Measurements from ENCODE around the gene ANKRD12.
A peak's percentile ranks its signal among the peaks of the same experiment; 100 is the strongest.

Gene ANKRD12

DNA sequence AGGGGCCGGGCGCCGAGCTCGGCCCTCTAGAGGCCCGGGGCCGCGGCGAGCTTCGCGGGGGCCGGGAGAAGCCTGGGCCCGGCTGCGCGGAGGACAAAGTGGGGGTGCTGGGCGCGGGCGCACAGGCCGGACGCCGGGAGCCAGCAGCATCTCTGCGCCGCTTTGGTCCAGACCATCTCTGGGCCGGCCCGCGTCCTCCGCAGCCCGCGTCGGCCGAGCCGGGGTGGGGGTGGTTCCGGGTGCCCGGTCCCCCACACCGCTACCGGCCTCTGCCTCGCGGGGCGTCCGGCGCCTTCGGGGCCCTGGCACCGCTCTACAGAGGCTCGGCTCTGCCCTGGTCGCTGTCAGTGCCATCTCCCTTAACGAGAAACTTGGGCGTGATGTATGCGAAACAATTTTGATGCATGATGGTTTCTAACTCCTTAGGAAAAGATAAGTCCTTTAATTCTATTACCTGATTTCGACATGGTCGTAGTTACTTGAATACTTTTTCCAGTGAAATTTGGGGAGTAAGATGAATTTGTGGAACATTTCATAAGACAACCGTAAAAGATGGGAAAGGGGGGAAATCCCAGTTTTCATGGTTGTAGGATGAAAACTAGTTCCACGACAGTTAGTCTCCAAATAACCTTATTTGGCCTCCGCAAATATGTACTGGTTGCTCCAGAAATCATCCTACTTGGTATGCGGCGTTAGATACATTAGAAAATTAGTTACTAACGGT lies 198.6 kb downstream of the ANKRD12 start:
- H3K9ac ChIP-seq (ENCODE audit: low read length) = peak overlapping the region; percentile 86
- peak overlapping the region; percentile 98 for H3K4me2 ChIP-seq (ENCODE audit: low read length)
- peaks cover 14% of the 10 kb centered on the region for H3K4me1 ChIP-seq (ENCODE audit: low read length)
- no peak overlapping the region for H3K27ac ChIP-seq (ENCODE audit: low read length)
- peaks cover 13% of the 10 kb centered on the region; the same call in 1 of the 2 replicates for H3K79me2 ChIP-seq (ENCODE audit: low read length)
- H3K4me3 ChIP-seq (ENCODE audit: low read length) = peak overlapping the region; percentile 99
- peaks cover 8% of the 10 kb centered on the region for H3K36me3 ChIP-seq (replicated peaks; ENCODE audit: low read depth, low read length)
- no peaks in the 10 kb centered on the region for H4K20me1 ChIP-seq (ENCODE audit: insufficient read depth, low read length)
- no peaks in the 10 kb centered on the region for H3K9me3 ChIP-seq (ENCODE audit: insufficient read depth, low read length)
- no peak for TF ChIP-seq EZH2phosphoT487 (IDR thresholded peaks at IDR 0.05; ENCODE audit: low read depth)
- no peak; the same call in 1 of the 2 replicates for TF ChIP-seq CTCF (IDR thresholded peaks at IDR 0.05; ENCODE audit: low read depth, low read length)
- peak overlapping the region; percentile 60 for H2AFZ ChIP-seq (ENCODE audit: low read depth, low read length)
- no peaks in the 10 kb centered on the region for H3K27me3 ChIP-seq (ENCODE audit: low read depth, low read length)
